Upper lobe of left lung (tissue), 4 donors: ENCODE data around the gene PIKFYVE.

Source experiments
- POLR2A ChIP-seq, 4 donors: fragments of 450-650 bp; IDR thresholded peaks; one replicate each; pipeline ENCODE4 v1.5.1; 2016 to 2017; ENCODE audit warnings: antibody characterized with exemption in 4 of 4, mild to moderate bottlenecking in 2 of 4
- TF ChIP-seq, protein P1 (sequence below), 6 experiments: fragments of 450-650 bp in 4 of 6; fragments of 200-600 bp in 2 of 6; sonication (generic) in 2 of 6; IDR thresholded peaks; one replicate each; pipeline ENCODE4 v1.5.1; 2016 to 2019; ENCODE audit warnings: antibody characterized with exemption in 6 of 6

- TF ChIP-seq, protein P1, sequence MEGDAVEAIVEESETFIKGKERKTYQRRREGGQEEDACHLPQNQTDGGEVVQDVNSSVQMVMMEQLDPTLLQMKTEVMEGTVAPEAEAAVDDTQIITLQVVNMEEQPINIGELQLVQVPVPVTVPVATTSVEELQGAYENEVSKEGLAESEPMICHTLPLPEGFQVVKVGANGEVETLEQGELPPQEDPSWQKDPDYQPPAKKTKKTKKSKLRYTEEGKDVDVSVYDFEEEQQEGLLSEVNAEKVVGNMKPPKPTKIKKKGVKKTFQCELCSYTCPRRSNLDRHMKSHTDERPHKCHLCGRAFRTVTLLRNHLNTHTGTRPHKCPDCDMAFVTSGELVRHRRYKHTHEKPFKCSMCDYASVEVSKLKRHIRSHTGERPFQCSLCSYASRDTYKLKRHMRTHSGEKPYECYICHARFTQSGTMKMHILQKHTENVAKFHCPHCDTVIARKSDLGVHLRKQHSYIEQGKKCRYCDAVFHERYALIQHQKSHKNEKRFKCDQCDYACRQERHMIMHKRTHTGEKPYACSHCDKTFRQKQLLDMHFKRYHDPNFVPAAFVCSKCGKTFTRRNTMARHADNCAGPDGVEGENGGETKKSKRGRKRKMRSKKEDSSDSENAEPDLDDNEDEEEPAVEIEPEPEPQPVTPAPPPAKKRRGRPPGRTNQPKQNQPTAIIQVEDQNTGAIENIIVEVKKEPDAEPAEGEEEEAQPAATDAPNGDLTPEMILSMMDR (IDR thresholded peaks at IDR 0.05) = no peak
- no peak for TF ChIP-seq POLR2A (IDR thresholded peaks at IDR 0.05)
These were observed 133.1 kb downstream of the PIKFYVE start for GRCh38 chr2:208399201-208399600.
